ENCODE measurements around the gene SLC9A4.

SLC9A4 gene

GRCh38 chr2:102455061-102455670, 17.9 kb upstream of the SLC9A4 start:
- no peak for DNase-seq

GRCh38 chr2:102460467-102460866, 12.6 kb upstream of the SLC9A4 start:
- no peak for DNase-seq

GRCh38 chr2:102461188-102461587, 11.8 kb upstream of the SLC9A4 start:
- DNase-seq, result no peak

- no peak for DNase-seq
Observed at GRCh38 chr2:102463160-102463559, 9.9 kb upstream of the SLC9A4 start.

GRCh38 chr2:102470168-102470567, 2.9 kb upstream of the SLC9A4 start:
- DNase-seq, result no peak

- DNase-seq, result no peak
Observed at GRCh38 chr2:102473631-102474030, 605 bp downstream of the SLC9A4 start.

GRCh38 chr2:102474785-102475184, 1.8 kb downstream of the SLC9A4 start:
- DNase-seq, result no peak

- DNase-seq, result no peak
Observed at GRCh38 chr2:102478686-102479470, 5.9 kb downstream of the SLC9A4 start.

- no peak for DNase-seq
Observed at GRCh38 chr2:102480285-102481195, 7.5 kb downstream of the SLC9A4 start.

GRCh38 chr2:102481931-102482330, 8.9 kb downstream of the SLC9A4 start:
- no peak for DNase-seq

- no peak for DNase-seq
Observed at GRCh38 chr2:102483086-102483485, 10.1 kb downstream of the SLC9A4 start.

- DNase-seq, result no peak
Observed at GRCh38 chr2:102484310-102485061, 11.5 kb downstream of the SLC9A4 start.

GRCh38 chr2:102485147-102485785, 12.2 kb downstream of the SLC9A4 start:
- no peak for DNase-seq

- DNase-seq, result no peak
Observed at GRCh38 chr2:102486941-102487702, 14.1 kb downstream of the SLC9A4 start.

GRCh38 chr2:102487761-102488462, 14.9 kb downstream of the SLC9A4 start:
- DNase-seq, result no peak

- no peak for DNase-seq
Observed at GRCh38 chr2:102489646-102490045, 16.6 kb downstream of the SLC9A4 start.

- no peak for DNase-seq
Observed at GRCh38 chr2:102492006-102492405, 19.0 kb downstream of the SLC9A4 start.

GRCh38 chr2:102494570-102494969, 21.5 kb downstream of the SLC9A4 start:
- no peak for DNase-seq

GRCh38 chr2:102498414-102498813, 25.4 kb downstream of the SLC9A4 start:
- no peak for DNase-seq

GRCh38 chr2:102499558-102499957, 26.5 kb downstream of the SLC9A4 start:
- no peak for DNase-seq

GRCh38 chr2:102502576-102502975, 29.6 kb downstream of the SLC9A4 start:
- DNase-seq, result no peak

Measured in NCI-H1436 (cell line).